IPS-18c (cell line): Measurements from ENCODE around the gene GRIN3A.
"Not testable (repeated sequence)": the region's sequence is repeated elsewhere in the genome, so short reads cannot be mapped to it uniquely, and the experiment has no call there.

Experiments used
- H3K4me3 ChIP-seq: 2 replicates; pipeline ENCODE4 v1.7.0; 2013; ENCODE audit warnings: low read depth, mild to moderate bottlenecking, low read length, moderate library complexity; ENCODE audit not compliant: insufficient read depth
- H3K9me3 ChIP-seq: one replicate; pipeline ENCODE4 v1.6.1; 2013; ENCODE audit warnings: mild to moderate bottlenecking, low read length, moderate library complexity; ENCODE audit not compliant: control insufficient read depth, insufficient read depth

Gene GRIN3A

DNA sequence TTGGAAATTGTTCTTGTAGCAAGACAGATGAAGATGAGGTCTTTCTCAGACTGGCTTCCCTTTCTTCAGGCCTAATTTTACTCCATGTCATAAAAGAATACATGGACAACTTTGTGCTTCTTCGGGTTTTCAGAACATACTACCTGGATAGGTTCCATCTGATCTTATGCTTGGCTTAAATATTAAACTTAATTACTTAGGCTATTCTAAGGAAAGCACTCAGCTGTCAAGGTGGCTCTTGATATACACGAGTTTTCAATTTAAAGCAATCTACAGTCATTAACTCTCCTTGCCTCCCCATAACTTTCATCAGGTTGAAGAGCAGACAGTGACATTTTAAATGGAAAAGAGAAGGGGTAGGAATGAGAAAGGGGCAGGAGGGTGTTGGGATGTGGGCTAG lies 134.2 kb downstream of the GRIN3A start:
- Histone ChIP-seq H3K9me3 (no peaks in the 10 kb centered on the region), H3K4me3 (no peak overlapping the region)

DNA sequence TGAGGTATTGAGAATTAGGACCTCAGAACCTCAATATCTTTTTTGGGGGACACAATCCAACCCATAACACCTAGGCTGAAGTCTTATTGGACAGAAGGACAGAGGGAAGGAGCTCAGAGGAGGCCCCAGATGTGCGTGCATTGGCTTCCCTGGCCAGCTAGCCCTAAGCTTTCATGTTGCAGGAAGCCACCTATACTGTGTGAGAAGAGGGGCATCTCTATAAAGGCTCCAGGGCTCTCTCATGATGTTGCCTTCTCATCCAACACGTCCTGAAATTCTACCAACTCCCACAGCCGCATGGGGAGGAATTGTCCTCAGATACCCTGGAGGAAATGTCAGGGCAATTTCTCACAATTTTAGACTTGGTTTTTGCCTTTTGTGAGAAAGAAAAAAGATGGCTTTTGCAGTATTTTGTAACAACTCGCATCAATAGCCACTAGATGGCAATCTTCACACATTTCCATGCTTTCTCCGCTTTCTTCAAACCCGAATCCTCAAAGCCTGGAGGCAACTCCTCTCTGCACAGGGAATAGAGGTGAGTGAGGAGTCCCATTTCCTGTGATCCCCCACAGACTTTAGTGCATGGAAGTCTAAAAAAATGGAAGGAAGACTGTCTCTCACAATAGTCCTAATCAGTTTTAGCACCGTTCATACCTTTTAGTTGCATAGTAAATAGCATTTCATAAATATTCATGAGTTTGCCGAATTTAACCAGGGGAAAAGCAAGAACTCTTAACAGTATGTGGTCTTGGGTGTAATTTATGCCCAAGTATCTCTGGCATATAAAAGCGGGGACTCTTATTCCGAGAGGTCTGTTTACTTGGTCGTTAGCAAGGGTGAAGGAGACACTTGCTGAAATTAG lies 136.3 kb downstream of the GRIN3A start:
- no peak overlapping the region for H3K4me3 ChIP-seq
- no peaks in the 10 kb centered on the region for H3K9me3 ChIP-seq

DNA sequence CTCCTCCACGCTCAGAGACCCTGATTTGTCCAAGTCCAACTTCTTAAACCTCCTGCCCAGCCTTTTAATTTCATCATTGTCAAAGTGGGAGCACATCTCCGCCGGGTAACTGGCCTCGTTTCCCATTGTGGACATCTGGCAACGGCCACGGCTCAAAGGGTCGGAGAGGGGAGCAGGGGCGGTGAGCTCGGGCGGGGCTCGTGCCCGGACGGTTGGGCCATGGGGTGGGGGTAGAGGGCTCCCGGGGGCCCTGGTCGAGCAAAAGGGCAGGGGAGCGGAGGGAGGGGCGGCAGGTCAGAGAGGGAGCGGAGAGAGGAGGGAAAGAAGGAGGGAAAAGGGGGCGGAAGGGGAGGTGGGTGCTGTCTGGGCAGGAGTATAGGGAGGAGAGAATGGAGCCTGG lies 143.7 kb downstream of the GRIN3A start, which contains the start of gene PPP3R2:
Gene PPP3R2 (minus strand): TSS at position 174 of the 400 bp plus-strand sequence. CDS start 48 bp downstream, at position 126.
- no peak within 1 kb of the TSS for H3K4me3 ChIP-seq

DNA sequence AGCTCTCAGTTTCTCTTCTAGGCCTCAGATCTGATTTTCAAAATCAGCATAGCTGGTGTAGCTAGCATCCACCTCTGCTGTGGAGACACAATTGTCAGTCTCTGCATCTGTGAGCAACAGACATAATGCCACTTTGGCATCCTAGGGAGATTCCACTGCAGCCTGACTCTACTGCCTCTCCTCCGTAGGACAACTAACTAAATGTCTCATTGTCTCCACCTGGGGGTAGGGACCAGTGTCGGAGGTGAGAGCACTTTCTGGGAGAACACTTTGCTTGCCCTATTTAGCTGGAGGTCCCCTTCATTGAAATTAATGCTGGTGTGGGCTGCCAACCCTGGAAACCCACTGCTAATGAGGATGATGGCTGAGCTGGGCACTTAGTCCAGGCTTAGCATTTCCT lies 145.1 kb downstream of the GRIN3A start:
- no peaks in the 10 kb centered on the region for H3K9me3 ChIP-seq
- no peak overlapping the region for H3K4me3 ChIP-seq

More for the DNA sequence above, 143.7 kb downstream of the GRIN3A start, which contains the start of gene PPP3R2:
- H3K9me3 ChIP-seq: no peaks in the 10 kb centered on the region

DNA sequence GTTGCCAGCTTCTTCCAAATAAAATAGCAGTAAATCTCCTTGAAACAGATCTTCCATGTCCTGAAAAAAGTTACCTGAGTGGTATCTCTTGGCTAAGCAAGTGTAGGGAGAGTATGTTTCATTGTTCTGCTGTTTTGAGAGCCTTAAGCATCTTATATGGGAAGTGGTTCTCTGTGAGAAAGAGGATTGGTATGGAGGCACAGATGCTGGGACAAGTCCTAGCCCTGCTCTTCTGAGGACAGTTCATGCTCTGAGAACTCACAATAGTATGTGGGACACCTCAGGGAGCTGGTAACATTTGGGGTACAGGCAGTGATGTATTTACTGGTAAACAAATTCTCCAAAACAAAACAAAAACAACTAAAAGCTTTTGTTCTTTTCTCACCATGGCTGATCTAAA lies 145.7 kb downstream of the GRIN3A start:
- H3K4me3 ChIP-seq: no peak overlapping the region

DNA sequence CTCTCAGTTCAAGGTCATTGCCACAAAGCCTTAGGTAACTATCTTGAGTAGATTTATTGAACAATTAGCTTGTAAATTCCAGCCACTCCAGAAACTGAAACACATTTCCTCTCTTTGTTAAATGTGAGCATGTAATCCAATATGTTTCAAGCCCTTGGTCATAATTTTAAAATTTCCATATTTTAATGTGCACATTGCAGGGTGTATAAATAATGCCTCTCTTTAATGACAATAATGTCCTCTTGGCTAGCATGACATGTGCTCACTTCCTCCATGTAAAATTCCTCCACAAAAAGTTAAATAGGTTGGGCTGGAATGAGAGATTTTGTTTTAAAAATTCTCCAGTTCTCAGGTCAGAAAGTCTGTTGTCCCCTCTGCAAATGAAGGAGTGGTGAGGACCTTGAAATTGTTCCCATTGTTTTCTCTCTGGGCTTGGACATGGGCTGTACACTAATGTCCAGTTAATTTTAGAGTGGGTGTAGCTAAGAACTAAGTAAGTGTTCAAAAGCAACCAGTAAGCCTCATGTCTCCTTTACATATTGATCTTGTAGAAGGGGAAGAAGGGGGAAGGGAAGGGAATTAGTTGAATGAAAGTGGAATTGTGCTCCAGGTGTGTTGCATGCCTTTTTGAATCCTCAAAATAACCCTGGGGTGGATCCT lies 146.5 kb downstream of the GRIN3A start:
- no peak overlapping the region for H3K4me3 ChIP-seq
- H3K9me3 ChIP-seq: no peaks in the 10 kb centered on the region

More for the DNA sequence above, 145.7 kb downstream of the GRIN3A start:
- no peaks in the 10 kb centered on the region for H3K9me3 ChIP-seq

DNA sequence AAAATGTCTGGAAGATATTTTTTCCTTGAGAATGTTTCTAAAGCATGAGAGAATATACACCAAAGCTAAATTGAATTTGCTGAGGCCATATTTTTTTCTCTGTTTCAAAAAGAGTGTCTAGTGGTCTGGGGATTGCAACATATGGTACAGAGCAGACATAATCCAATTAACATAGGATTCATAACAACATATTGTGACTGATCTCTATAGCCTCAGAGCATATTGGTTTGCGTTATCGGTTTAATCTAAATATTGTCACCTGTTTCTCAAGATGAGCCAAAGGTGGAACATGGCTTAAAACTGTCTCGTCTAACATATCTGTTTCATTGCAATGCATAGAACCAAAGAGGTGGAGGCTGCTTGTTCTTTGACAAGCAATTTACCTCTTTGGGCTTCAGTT lies 147.5 kb downstream of the GRIN3A start:
- H3K9me3 ChIP-seq: no peaks in the 10 kb centered on the region
- H3K4me3 ChIP-seq: no peak overlapping the region

DNA sequence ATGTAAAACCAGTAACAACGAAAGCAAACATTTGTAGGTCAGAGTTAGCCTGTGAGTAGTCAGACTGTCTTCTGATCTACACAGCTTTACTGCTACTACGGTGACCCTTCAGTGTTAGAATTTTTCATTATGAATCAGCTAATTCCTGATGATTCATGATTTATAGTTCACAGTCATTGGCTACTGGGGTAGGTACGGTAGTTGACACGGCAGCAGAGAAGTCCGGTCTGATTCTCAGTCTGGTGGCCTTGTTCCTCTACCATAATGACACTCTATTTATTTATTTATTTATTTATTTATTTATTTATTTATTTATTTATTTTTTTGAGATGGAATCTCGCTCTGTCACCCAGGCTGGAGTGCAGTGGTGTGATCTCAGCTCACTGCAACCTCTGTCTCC lies 148.4 kb downstream of the GRIN3A start:
- H3K9me3 ChIP-seq, H3K4me3 ChIP-seq: not testable (repeated sequence)

DNA sequence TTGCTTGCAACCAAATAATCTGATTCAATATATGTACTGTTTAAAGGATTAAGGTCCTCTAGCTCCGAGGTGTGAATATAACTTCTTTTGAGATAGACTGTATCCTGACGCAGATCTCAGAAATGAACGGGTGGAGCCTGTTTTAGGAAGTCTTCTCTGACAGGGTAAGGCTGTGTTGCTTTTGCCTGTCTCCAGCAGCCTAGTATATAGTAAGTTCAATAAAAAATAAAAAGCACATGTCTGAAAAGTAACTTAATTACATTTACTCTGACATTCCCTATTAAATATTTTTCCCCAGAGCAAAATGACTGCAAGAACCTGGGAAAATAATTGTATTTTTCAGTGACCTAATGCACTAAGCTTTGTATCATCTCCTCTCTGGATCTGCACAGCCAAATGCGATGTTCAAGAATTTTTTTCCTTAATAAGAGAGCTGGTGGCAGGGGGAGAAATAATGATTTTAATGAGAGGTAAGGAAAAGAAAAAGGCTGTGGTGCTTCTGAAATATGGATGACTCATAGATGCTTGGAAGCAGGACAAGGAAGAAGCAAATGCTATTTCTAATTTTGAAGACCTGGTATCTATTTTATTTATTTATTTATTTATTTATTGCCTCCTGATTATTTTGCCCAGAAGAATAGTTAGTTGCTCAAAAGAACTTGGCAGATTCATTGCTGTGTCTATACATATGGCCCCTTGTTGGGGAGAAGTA lies 151.0 kb downstream of the GRIN3A start:
- no peaks in the 10 kb centered on the region for H3K9me3 ChIP-seq
- H3K4me3 ChIP-seq: no peak overlapping the region

DNA sequence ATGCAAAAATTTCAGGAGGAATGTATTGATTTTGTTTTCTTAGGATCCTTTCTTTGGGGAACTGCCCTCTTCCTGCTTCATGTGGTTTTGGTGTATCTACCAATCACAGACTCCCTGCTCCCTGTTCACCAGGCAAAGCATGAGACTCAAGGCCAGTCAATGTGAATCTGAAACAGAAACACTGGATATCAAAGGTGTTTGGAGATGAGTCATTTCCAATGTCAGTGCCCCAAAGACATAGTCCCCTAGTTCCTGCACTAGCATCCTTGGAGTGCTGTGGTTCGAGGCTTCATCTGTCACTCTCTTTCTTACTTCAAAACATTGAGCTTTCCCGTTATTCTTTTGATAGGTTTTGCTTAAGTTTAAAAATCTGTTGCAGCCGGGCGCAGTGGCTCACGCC lies 151.8 kb downstream of the GRIN3A start:
- Histone ChIP-seq H3K4me3 (no peak overlapping the region), H3K9me3 (no peaks in the 10 kb centered on the region)

DNA sequence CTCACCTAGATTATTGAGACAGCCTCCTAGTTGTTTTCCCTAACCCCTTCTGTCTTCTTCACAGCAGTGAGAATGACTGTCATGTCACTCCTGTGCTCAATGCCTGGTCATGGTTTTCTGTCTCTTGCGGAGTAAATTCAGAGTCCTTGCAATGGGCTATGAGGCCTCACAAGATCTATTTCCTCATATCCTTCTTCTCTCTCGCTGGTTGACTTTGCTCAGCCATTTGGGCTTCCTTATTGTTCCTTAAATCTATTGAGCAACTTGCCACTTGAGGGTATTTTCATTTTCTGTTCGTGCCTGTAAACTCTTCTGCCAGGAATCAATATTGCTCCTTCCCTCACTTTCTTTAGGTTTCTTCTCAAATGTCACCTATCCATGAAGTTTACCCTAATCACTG lies 152.7 kb downstream of the GRIN3A start:
- H3K9me3 ChIP-seq: no peaks in the 10 kb centered on the region
- no peak overlapping the region for H3K4me3 ChIP-seq

DNA sequence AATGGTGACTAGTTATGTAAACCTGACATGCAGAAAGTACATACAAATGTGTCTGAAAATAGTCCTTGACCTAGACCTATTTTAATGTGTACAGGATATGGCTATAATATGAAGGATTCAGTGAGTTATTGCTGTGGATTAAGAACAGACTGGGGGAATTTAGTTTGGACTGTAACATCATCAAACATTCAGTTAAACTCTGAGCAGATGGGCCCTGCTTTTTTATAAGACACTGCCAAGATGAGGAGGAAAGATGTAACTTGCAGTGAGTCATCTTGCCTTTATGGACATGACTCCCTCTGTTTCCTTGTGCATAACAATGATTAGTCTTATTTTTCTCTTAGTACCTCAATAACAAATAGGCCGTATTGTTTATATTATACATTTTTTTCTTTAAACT lies 155.9 kb downstream of the GRIN3A start:
- Histone ChIP-seq H3K4me3 (no peak overlapping the region), H3K9me3 (no peaks in the 10 kb centered on the region)

DNA sequence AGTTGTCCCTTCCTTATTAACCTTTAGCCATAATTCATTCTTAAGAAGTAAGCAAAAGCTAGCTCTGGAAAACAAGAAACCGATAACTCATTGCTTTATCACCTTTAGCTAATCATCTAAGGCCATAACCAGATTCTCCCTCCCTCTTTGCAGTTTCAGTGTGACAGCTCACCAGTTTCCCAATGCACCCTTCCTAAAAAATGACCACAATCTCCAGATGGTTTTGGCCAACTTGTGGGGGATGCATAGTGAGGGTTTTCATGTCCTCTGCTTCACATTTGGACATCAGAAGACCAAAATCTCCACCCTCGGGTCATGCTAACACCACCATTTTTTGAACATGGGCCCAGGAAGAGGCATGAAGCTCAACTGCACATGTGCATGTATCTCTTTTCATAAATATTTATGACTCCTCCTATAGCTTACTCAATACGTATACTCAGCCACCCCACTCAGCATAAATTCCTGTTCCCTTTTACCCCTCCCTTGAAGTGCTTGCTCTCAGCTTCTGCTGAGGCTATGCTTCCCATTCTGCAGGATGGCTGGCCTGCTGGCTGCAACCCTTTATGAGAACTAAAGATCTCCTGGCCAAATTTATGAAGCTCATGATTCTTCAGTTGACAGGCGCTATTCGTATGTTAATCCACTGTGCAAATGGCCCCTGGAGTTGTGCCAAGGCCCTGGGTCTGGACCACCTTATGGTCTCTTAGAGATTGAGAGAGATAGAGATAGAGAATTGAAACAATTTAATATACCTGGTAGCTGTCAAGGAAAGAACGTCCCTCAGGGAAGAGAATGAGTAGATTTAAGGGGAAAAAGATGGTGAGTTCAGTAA lies 158.5 kb downstream of the GRIN3A start:
- Histone ChIP-seq H3K9me3 (no peaks in the 10 kb centered on the region), H3K4me3 (no peak overlapping the region)

DNA sequence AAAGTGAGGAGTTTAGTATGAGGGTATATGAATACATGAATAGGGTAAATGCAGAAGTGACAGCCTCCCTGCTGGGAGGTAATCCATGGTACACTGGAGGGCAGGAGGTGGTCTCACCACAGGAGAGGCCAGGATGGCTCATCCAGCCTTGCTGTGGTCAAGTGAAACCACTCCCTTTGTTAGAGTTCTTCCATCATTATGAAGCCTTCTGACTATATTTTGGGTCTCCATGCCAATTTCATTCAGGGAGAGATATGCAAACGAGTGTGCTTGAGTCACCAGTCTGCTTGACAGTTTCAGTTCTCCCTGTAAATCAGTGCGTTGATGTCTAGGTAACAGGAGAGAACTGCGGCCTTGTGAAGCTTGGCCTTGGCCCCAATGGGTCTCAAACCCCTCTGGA lies 160.1 kb downstream of the GRIN3A start:
- no peak overlapping the region for H3K4me3 ChIP-seq
- no peaks in the 10 kb centered on the region for H3K9me3 ChIP-seq

DNA sequence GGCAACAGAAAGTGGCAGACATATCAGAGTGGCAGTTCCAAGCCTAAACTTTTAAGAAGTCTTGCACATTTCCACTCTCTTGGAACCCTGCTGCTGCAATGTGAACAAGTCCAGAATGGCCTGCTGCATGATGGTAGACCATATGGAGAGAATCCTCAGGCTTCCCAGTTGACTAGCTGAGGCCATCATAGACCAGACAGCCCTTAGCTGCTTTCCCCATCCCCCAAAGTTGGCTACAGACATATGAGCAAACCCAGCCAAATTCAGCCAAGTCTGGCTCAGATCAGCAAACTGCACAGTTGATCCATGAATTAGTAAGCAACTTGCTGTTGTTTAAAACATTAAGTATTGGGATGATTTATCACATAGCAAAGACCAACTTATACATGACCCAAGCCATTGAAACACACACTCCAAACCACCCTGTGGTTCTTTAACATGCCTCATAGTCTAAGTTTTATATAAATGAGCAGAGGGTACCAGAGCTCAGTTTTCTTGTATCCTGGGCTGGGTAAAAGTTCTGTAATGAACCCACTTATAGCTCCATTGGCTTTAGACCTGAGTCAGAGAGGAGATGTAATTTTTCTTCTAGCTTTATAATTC lies 163.6 kb downstream of the GRIN3A start:
- no peaks in the 10 kb centered on the region for H3K9me3 ChIP-seq
- no peak overlapping the region for H3K4me3 ChIP-seq

DNA sequence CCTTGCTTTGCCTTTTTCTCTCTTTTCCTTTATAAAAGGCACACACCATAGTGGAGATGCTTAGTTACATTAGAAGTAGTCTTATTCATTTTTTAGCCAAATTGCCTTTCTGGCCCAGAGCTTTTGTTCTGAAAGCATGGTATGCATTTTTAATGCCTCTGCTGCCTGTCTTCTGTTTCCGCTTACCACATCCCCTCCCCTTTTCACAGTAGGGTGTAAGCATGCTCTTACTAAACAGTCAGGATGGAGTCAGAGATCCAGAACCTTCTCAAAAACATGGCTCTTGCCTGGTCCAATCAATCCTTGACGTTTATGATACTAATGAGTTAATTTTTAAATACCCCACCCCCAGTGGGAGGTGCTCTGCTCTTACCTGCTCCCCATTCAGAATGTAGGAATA lies 166.1 kb downstream of the GRIN3A start:
- Histone ChIP-seq H3K9me3 (no peaks in the 10 kb centered on the region), H3K4me3 (no peak overlapping the region)

DNA sequence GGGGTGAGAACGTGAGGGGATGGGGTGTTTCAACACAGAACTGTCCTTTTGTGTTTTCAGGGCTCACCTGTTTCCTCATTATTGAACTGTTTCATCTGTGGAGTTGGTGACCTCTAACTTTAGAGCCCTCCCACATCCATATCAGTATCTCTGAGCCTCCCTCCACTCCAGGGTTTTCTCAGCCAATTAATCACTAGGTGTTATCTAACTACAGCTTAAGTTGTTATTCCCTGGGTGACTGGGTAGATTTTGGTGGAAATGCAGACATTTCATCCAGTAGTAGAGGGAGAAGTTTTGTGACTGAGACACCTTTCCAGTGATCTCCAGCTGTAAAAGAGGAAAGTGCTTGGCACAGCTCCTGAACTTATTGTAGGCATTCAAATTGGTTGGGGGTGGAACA lies 167.3 kb downstream of the GRIN3A start:
- no peaks in the 10 kb centered on the region for H3K9me3 ChIP-seq
- H3K4me3 ChIP-seq: no peak overlapping the region
